Sigmoid colon (tissue), 4 donors: ENCODE measurements around the gene SEPTIN11.

Experiments used
- EP300 ChIP-seq, 4 donors: sonication (generic); formaldehyde crosslinking; IDR thresholded peaks; one replicate each; pipeline ENCODE4 v1.6.1; 2017; ENCODE audit warnings: antibody characterized with exemption in 4 of 4
- POLR2A ChIP-seq, 2 donors: fragments of 450-650 bp; IDR thresholded peaks; one replicate each; pipeline ENCODE4 v1.6.1; 2016; ENCODE audit warnings: antibody characterized with exemption in 2 of 2, mild to moderate bottlenecking in 2 of 2, moderate library complexity in 2 of 2
- POLR2AphosphoS5 ChIP-seq, 4 donors: sonication (generic); formaldehyde crosslinking; IDR thresholded peaks; one replicate each; pipeline ENCODE4 v1.6.1; 2017; ENCODE audit warnings: antibody characterized with exemption in 4 of 4
- TF ChIP-seq, protein P1 (sequence below), 4 experiments: fragments of 450-650 bp in 3 of 4; fragments of 200-600 bp in 1 of 4; IDR thresholded peaks; one replicate each; pipeline ENCODE4 v1.5.1; 2016 to 2019; ENCODE audit warnings: antibody characterized with exemption in 4 of 4, mild to moderate bottlenecking in 3 of 4, moderate library complexity in 2 of 4

DNA sequence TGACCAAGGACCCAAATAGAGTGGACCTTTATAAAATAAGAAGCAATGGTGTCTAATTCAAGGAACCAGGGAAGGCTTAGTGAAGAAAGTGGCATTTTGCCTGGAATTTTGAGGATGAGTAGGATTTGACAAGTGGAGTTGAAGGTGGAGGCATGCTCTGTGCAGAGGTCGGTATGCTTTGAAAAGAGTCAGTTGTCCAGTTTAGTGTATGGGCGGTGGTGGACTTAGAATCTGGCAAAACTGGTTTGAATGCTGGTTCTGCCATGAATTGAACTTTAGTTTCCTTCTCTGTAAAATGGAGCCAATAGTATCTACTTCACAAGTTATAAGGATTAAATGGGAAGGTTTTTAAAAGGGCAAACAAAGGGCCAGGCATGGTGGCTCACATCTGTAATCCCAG is 29.7 kb downstream of the SEPTIN11 start:
- no peak for TF ChIP-seq POLR2A (IDR thresholded peaks at IDR 0.05)
- TF ChIP-seq EP300 (IDR thresholded peaks at IDR 0.05), result no peak
- TF ChIP-seq, protein P1, sequence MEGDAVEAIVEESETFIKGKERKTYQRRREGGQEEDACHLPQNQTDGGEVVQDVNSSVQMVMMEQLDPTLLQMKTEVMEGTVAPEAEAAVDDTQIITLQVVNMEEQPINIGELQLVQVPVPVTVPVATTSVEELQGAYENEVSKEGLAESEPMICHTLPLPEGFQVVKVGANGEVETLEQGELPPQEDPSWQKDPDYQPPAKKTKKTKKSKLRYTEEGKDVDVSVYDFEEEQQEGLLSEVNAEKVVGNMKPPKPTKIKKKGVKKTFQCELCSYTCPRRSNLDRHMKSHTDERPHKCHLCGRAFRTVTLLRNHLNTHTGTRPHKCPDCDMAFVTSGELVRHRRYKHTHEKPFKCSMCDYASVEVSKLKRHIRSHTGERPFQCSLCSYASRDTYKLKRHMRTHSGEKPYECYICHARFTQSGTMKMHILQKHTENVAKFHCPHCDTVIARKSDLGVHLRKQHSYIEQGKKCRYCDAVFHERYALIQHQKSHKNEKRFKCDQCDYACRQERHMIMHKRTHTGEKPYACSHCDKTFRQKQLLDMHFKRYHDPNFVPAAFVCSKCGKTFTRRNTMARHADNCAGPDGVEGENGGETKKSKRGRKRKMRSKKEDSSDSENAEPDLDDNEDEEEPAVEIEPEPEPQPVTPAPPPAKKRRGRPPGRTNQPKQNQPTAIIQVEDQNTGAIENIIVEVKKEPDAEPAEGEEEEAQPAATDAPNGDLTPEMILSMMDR (IDR thresholded peaks at IDR 0.05), result no peak
- no peak for TF ChIP-seq POLR2AphosphoS5 (IDR thresholded peaks at IDR 0.05)
